ENCODE results near the gene FFAR1.

DNA sequence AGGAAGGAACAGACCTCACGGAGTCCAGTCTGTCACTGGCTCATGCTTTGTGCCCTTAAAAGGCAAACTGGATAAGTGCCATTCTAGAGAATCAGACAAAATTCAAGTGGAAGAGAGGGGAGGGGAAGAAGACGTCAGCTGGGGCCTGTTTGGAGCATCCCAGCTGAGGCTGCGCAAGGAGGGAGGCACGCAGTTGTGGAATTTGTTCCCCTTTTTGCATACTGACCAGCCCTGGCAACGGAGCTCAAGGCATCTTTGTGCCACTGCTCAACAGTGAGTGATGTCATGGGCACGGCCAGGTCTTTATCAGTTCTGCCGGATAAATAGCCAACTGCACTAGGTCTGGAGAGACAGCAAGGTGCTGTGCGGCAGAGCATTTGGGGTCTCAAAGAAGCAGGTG, 23.0 kb downstream of the FFAR1 start, which contains the start of gene GPR42:
- TF ChIP-seq, protein P1, sequence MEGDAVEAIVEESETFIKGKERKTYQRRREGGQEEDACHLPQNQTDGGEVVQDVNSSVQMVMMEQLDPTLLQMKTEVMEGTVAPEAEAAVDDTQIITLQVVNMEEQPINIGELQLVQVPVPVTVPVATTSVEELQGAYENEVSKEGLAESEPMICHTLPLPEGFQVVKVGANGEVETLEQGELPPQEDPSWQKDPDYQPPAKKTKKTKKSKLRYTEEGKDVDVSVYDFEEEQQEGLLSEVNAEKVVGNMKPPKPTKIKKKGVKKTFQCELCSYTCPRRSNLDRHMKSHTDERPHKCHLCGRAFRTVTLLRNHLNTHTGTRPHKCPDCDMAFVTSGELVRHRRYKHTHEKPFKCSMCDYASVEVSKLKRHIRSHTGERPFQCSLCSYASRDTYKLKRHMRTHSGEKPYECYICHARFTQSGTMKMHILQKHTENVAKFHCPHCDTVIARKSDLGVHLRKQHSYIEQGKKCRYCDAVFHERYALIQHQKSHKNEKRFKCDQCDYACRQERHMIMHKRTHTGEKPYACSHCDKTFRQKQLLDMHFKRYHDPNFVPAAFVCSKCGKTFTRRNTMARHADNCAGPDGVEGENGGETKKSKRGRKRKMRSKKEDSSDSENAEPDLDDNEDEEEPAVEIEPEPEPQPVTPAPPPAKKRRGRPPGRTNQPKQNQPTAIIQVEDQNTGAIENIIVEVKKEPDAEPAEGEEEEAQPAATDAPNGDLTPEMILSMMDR (IDR thresholded peaks at IDR 0.05 in 8 of 11, conservative IDR thresholded peaks at IDR 0.05 in 3 of 11) = no peak
- no peak for TF ChIP-seq POLR2A (IDR thresholded peaks at IDR 0.05)

Measured in spleen (tissue), 7 donors.